ENCODE results near the gene SNRPA. TPM values are rescaled to one million over a fixed set of nuclear protein-coding genes. Genes with fewer than 3 reads are reported as not detected.
A peak's percentile ranks its signal among the peaks of the same experiment; 100 is the strongest.

The SNRPA gene
- polyA plus RNA-seq, 3 donors = 27.9 to 78.3 (median 44.2) TPM

DNA sequence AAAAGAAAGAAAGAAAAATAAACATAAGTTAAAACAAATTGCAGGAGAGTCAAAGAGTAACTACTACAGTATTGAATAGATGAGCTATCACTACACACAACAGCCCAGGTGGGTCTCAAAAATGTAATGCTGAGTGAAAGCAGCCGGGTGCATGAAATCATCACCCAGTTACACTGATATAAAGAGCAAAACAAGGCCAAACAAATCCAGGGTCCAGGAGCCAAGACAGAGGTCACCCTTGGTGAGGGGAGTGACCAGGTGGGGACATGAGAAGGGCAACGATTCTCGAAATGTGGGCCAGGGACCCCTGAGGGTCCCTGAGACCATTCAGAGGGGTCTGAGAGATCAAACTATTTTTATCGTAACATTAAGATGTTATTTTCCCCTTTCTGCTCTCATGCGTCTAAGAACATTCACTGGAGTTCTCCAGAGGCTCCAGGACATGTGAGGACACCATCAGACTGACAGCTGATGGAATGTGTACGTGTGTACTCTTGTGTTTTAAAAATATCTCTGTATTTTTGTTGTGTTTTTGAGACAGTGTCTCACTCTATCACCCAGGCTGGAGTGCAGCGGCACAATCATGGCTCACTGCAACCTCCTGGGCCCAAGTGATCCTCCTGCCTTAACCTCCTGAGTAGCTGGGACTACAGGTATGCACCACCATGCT lies 44.9 kb upstream of the SNRPA start:
- Histone ChIP-seq H3K4me3 (replicated peaks in 1 of 3; ENCODE audit: low read depth in 2 of 3, low read length in 3 of 3) (no peak overlapping the region), H3K4me2 (replicated peaks; ENCODE audit: extremely low read depth, low read length, poor library complexity, severe bottlenecking) (no peak overlapping the region), H3K27ac (ENCODE audit: low read depth in 1 of 2, low read length in 2 of 2) (no peak overlapping the region), H3K36me3 (replicated peaks in 1 of 2; ENCODE audit: control insufficient read depth in 1 of 2, insufficient read depth in 2 of 2, low read length in 2 of 2) (peaks cover 78 to 95% of the 10 kb centered on the region in 2 donors), H2AFZ (ENCODE audit: insufficient read depth, low read depth, low read length, poor library complexity, severe bottlenecking) (no peak overlapping the region), H3K9ac (ENCODE audit: insufficient read depth, low read length, poor library complexity, severe bottlenecking) (no peak overlapping the region), H3K79me2 (ENCODE audit: insufficient read depth, low read length) (no peaks in the 10 kb centered on the region), H3K9me3 (replicated peaks in 1 of 2; ENCODE audit: control insufficient read depth in 1 of 2, insufficient read depth in 1 of 2, low read length in 2 of 2) (no peaks in the 10 kb centered on the region), H4K20me1 (ENCODE audit: insufficient read depth, low read length) (no peaks in the 10 kb centered on the region), H3K4me1 (ENCODE audit: control insufficient read depth in 1 of 2, insufficient read depth in 2 of 2, low read length in 2 of 2) (no peaks in the 10 kb centered on the region), H3K27me3 (ENCODE audit: control insufficient read depth in 2 of 2, insufficient read depth in 2 of 2, low read length in 2 of 2) (no peaks in the 10 kb centered on the region)
- H3K36me3 Mint-ChIP-seq = peaks cover 81 to 96% of the 10 kb centered on the region in 2 donors
- H3K4me1 Mint-ChIP-seq = peaks cover 5% of the 10 kb centered on the region
- WGBS (ENCODE audit: insufficient coverage) = 100% methylated on average over 2 of the region's 7 CpGs
- DNase-seq = no peak
- no peaks in the 10 kb centered on the region for H3K9me3 Mint-ChIP-seq
- no peak overlapping the region for H3K27ac Mint-ChIP-seq
- TF ChIP-seq CTCF (IDR thresholded peaks at IDR 0.05) = no peak
- intact Hi-C loops (cut with micrococcal nuclease) = no loop called here
- H3K4me3 Mint-ChIP-seq = no peak overlapping the region
- peaks cover 0 to 1% (median 0%) of the 10 kb centered on the region in 3 donors for H3K27me3 Mint-ChIP-seq (ENCODE audit: low read depth in 3 of 3)

GRCh38 chr19:40707615-40708014 lies 43.4 kb upstream of the SNRPA start:
- Mint-ChIP-seq H3K9me3 (no peaks in the 10 kb centered on the region), H3K36me3 (peaks cover 75 to 97% of the 10 kb centered on the region in 2 donors), H3K4me3 (no peak overlapping the region), H3K27me3 (ENCODE audit: low read depth in 3 of 3) (peaks cover 0 to 1% (median 1%) of the 10 kb centered on the region in 3 donors), H3K4me1 (peaks cover 8% of the 10 kb centered on the region), H3K27ac (peak overlapping the region in 1 of 7 donors; percentile 40)
- H3K9me3 ChIP-seq (replicated peaks in 1 of 2; ENCODE audit: control insufficient read depth in 1 of 2, insufficient read depth in 1 of 2, low read length in 2 of 2) = no peaks in the 10 kb centered on the region
- H3K27me3 ChIP-seq (ENCODE audit: control insufficient read depth in 2 of 2, insufficient read depth in 2 of 2, low read length in 2 of 2) = no peaks in the 10 kb centered on the region
- H4K20me1 ChIP-seq (ENCODE audit: insufficient read depth, low read length) = no peaks in the 10 kb centered on the region
- no peaks in the 10 kb centered on the region for H3K79me2 ChIP-seq (ENCODE audit: insufficient read depth, low read length)
- H3K4me2 ChIP-seq (replicated peaks; ENCODE audit: extremely low read depth, low read length, poor library complexity, severe bottlenecking) = no peak overlapping the region
- WGBS (ENCODE audit: insufficient coverage) = no CpG with 5 or more reads among the region's 7 CpGs
- no peak for TF ChIP-seq CTCF (IDR thresholded peaks at IDR 0.05)
- intact Hi-C loops (cut with micrococcal nuclease) = no loop called here
- no peak overlapping the region for H2AFZ ChIP-seq (ENCODE audit: insufficient read depth, low read depth, low read length, poor library complexity, severe bottlenecking)
- H3K9ac ChIP-seq (ENCODE audit: insufficient read depth, low read length, poor library complexity, severe bottlenecking) = no peak overlapping the region
- H3K36me3 ChIP-seq (replicated peaks in 1 of 2; ENCODE audit: control insufficient read depth in 1 of 2, insufficient read depth in 2 of 2, low read length in 2 of 2) = peaks cover 63 to 90% of the 10 kb centered on the region in 2 donors
- H3K27ac ChIP-seq (ENCODE audit: low read depth in 1 of 2, low read length in 2 of 2) = no peak overlapping the region
- H3K4me1 ChIP-seq (ENCODE audit: control insufficient read depth in 1 of 2, insufficient read depth in 2 of 2, low read length in 2 of 2) = no peaks in the 10 kb centered on the region
- H3K4me3 ChIP-seq (replicated peaks in 1 of 3; ENCODE audit: low read depth in 2 of 3, low read length in 3 of 3) = no peak overlapping the region
- no peak for DNase-seq

All from CD14-positive monocyte (primary cell).